Parathyroid adenoma (tissue), 2 donors: ENCODE data around the gene NID2.

Source experiments
- H2AFZ ChIP-seq: fragments of 300-600 bp; sonication (generic); one replicate; pipeline ENCODE4 v1.7.0; 2017; ENCODE audit warnings: antibody characterized with exemption, mild to moderate bottlenecking
- H3K27ac ChIP-seq: fragments of 300-600 bp; sonication (generic); one replicate; pipeline ENCODE4 v1.7.0; 2017
- H3K27me3 ChIP-seq: fragments of 300-600 bp; sonication (generic); one replicate; pipeline ENCODE4 v1.7.0; 2017; ENCODE audit warnings: low read length; ENCODE audit not compliant: control insufficient read depth, insufficient read depth
- H3K36me3 ChIP-seq: fragments of 300-600 bp; sonication (generic); one replicate; pipeline ENCODE4 v1.7.0; 2017; ENCODE audit warnings: low read length; ENCODE audit not compliant: control insufficient read depth, insufficient read depth
- H3K4me1 ChIP-seq: fragments of 300-600 bp; sonication (generic); one replicate; pipeline ENCODE4 v1.7.0; 2017; ENCODE audit warnings: control low read depth
- H3K4me2 ChIP-seq: fragments of 300-600 bp; sonication (generic); one replicate; pipeline ENCODE4 v1.7.0; 2017; ENCODE audit warnings: low read length
- H3K4me3 ChIP-seq: fragments of 300-600 bp; sonication (generic); one replicate; pipeline ENCODE4 v1.7.0; 2017; ENCODE audit warnings: low read depth, low read length
- H3K79me2 ChIP-seq: fragments of 300-600 bp; sonication (generic); one replicate; pipeline ENCODE4 v1.7.0; 2017; ENCODE audit warnings: control low read depth
- H3K9ac ChIP-seq: fragments of 300-600 bp; sonication (generic); one replicate; pipeline ENCODE4 v1.7.0; 2017; ENCODE audit warnings: mild to moderate bottlenecking
- H3K9me3 ChIP-seq: fragments of 300-600 bp; sonication (generic); one replicate; pipeline ENCODE4 v1.7.0; 2017; ENCODE audit warnings: low read length; ENCODE audit not compliant: control insufficient read depth
- TF ChIP-seq, protein P1 (sequence below): fragments of 300-600 bp; sonication (generic); IDR thresholded peaks from one replicate; pipeline ENCODE4 v1.7.0; 2017; ENCODE audit warnings: antibody characterized with exemption, mild to moderate bottlenecking
- donor health status: primary hyperparathyroidism.

The NID2 gene

DNA sequence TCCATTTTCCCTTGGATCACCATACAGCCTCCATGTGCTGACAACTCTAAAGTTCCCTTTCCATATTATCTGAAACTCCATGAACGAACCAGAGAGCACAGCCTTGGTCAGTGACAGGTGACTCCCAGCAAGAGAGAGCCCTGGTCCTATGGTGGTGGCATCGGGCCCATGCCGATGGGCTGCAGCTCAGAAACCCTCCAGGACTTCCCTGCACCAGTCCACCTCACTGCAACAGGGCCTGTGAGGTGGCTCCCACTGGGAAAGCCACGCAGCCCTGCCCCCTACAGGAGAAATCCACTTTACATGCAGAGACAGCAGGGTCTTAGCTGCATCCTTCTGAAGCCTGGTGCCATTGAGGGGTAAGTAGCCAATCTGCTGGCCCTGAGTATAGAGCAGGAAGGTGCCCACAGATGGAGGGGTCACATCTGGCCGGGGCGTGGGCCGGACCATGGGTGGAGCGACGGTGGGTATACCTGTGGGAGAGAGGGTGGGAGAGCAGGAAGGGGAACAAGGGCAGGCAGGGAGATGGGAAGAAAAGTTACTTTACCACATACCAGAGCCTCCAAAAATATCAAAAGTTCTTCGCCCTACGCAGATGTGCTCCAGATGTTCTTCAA is 54.8 kb downstream of the NID2 start:
- H3K4me2 ChIP-seq: no peak overlapping the region
- no peaks in the 10 kb centered on the region for H3K36me3 ChIP-seq
- no peak overlapping the region for H3K27ac ChIP-seq

DNA sequence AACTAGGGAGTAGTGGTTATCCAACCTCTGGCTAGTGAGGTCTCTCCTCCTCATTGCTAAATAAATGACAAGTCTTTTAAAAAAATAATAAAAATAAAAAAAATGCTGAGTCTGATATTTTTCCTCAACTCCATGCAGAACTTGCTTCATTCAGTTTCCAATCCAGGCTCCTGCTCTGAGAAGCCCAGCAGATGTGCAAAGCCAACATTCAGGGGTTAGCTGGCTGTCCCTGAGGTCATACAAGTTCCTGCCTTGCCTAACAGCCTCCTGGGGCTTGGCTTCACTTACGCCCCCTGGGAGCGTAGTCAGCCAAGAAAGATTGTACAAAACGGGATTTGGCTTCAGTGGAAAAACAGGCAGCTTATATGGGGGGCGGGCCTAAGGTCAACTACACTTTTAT is 56.2 kb downstream of the NID2 start:
- no peak overlapping the region for H3K4me2 ChIP-seq
- peaks cover 4% of the 10 kb centered on the region for H3K4me1 ChIP-seq
- H3K9ac ChIP-seq: no peak overlapping the region
- TF ChIP-seq, protein P1, sequence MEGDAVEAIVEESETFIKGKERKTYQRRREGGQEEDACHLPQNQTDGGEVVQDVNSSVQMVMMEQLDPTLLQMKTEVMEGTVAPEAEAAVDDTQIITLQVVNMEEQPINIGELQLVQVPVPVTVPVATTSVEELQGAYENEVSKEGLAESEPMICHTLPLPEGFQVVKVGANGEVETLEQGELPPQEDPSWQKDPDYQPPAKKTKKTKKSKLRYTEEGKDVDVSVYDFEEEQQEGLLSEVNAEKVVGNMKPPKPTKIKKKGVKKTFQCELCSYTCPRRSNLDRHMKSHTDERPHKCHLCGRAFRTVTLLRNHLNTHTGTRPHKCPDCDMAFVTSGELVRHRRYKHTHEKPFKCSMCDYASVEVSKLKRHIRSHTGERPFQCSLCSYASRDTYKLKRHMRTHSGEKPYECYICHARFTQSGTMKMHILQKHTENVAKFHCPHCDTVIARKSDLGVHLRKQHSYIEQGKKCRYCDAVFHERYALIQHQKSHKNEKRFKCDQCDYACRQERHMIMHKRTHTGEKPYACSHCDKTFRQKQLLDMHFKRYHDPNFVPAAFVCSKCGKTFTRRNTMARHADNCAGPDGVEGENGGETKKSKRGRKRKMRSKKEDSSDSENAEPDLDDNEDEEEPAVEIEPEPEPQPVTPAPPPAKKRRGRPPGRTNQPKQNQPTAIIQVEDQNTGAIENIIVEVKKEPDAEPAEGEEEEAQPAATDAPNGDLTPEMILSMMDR: no peak
- H3K27ac ChIP-seq: no peak overlapping the region
- H3K4me3 ChIP-seq: no peak overlapping the region
- H3K27me3 ChIP-seq: no peaks in the 10 kb centered on the region
- no peak overlapping the region for H2AFZ ChIP-seq
- H3K79me2 ChIP-seq: no peaks in the 10 kb centered on the region
- no peaks in the 10 kb centered on the region for H3K9me3 ChIP-seq
- no peaks in the 10 kb centered on the region for H3K36me3 ChIP-seq

More for the DNA sequence above, 54.8 kb downstream of the NID2 start:
- peaks cover 4% of the 10 kb centered on the region for H3K4me1 ChIP-seq
- H3K79me2 ChIP-seq: no peaks in the 10 kb centered on the region
- H2AFZ ChIP-seq: no peak overlapping the region
- TF ChIP-seq, protein P1: no peak
- no peaks in the 10 kb centered on the region for H3K27me3 ChIP-seq
- H3K9me3 ChIP-seq: no peaks in the 10 kb centered on the region
- H3K9ac ChIP-seq: no peak overlapping the region
- no peak overlapping the region for H3K4me3 ChIP-seq

DNA sequence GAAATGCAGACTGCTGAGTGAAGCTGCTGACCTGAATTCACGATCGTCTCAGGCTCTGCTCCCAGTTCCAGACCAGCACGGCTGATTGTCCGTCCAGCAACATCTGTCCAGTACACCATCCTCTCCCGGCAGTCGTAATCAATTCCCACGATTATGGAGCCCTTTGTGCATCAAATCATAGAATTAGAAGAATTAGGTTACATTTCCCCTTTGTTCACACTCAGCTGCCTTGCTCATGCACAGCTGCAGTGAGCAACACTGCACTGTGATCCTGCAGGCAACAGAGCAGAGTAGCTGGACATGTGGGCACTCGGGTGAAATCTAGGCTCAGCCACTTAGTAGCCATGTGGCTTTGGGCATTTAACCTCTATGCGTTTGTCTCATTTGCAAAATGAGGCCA is 57.3 kb downstream of the NID2 start:
- no peaks in the 10 kb centered on the region for H3K27me3 ChIP-seq
- TF ChIP-seq, protein P1: no peak
- H2AFZ ChIP-seq: no peak overlapping the region
- H3K4me1 ChIP-seq: peaks cover 4% of the 10 kb centered on the region
- H3K79me2 ChIP-seq: no peaks in the 10 kb centered on the region
- H3K4me2 ChIP-seq: no peak overlapping the region
- no peak overlapping the region for H3K9ac ChIP-seq
- no peak overlapping the region for H3K27ac ChIP-seq
- H3K36me3 ChIP-seq: no peaks in the 10 kb centered on the region
- H3K4me3 ChIP-seq: no peak overlapping the region
- no peaks in the 10 kb centered on the region for H3K9me3 ChIP-seq

DNA sequence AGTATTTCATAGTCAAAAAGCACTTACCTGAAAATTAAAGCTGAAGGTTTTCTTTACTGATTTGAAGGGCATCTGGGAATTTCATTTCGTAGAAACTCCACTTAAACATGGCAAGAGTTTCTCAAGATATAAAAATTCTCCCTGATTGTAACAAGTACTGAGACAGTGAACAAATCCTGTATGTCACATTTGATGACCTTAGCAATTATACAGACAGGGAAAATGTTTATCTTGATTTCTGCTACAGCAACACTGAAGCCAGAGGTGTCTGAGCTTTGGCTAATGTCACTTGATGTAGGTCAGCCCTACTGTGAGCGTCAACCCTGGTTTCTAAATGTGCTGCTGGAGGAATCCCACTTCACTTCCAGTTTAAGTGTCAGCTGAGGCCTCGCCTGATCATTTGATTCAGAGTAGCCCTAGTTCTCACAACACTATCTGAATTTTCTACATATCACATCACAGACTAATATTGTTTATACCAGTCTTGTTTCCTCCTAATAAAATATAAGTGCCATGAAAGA is 58.6 kb downstream of the NID2 start:
- H3K9me3 ChIP-seq: no peaks in the 10 kb centered on the region
- TF ChIP-seq, protein P1: no peak
- H3K79me2 ChIP-seq: no peaks in the 10 kb centered on the region
- H3K4me1 ChIP-seq: no peaks in the 10 kb centered on the region
- no peaks in the 10 kb centered on the region for H3K27me3 ChIP-seq
- no peak overlapping the region for H3K4me2 ChIP-seq
- no peak overlapping the region for H3K4me3 ChIP-seq
- no peaks in the 10 kb centered on the region for H3K36me3 ChIP-seq
- H2AFZ ChIP-seq: no peak overlapping the region
- no peak overlapping the region for H3K9ac ChIP-seq
- H3K27ac ChIP-seq: no peak overlapping the region

DNA sequence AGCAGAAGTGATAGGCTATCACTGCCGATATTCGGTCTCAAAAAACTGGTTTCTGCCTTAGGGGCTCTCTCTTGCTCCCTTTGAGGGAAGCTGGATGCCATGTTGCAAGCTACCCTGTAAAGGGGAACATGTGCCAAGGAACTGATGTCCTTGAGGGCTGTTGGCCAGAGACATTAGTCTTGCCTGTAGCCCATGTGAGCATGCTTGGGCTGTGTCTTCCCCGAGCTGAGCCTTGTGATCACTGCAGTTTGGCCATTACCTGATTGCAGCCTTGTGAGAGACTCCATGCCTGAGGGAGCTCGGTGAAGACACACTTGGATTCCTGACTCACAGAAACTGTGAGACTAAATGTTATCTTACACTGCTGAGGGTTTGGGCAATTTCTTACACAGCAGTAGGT is 60.7 kb downstream of the NID2 start:
- Histone ChIP-seq H3K27ac (no peak overlapping the region), H3K27me3 (no peaks in the 10 kb centered on the region), H3K36me3 (no peaks in the 10 kb centered on the region), H2AFZ (no peak overlapping the region), H3K4me1 (no peaks in the 10 kb centered on the region), H3K4me3 (no peak overlapping the region), H3K79me2 (no peaks in the 10 kb centered on the region), H3K9me3 (no peaks in the 10 kb centered on the region), H3K9ac (no peak overlapping the region), H3K4me2 (no peak overlapping the region)
- TF ChIP-seq, protein P1: no peak
